ENCODE measurements around the gene FGFR1OP2. TPM values are rescaled to one million over a fixed set of nuclear protein-coding genes. Genes with fewer than 3 reads are reported as not detected.

FGFR1OP2 gene
- total RNA-seq, 1 donor from 2014 or later, result 36.5 TPM

DNA sequence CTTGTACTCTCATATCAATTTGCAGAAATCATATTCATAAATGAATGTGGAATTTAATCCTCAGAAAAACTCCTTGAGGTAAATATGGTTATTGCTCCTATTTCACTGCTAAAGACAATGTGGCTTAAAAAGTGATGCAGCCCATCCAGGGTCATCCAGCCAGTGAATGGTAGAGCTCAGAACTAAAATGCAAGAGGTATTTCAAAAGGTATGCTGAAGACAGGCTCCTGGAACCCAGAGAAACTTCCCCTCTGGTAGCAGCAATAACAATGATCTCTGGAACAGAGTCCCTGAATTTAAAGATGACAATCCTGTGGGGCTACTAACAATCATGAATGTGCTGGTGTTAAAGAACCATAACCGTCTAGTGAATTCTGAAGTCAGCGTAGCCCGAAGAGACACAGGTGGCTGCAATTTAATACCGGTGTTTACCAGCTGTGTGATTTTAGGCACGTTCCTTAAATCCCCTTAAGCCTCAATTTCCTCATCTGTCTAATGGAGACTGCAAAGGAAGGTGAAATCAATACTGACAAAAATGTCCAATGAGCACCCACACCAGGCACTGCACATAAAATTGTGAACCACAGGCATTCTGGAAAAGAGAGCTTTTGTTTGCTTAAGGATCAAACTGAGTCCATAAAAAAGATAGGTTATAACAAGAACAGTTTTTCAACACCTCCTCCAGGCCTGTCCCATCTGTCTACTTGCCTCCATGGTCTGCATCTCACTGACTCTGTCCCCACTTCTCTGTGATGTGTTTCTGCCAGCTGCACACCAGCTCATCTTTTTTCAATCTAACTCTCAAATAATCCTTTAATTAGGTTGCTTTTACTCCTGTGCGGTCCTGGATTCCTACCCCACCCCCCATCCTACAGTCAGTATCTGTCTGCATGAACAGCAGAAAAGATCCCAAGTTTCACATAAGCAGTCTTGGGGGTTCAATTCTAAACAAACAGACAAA is 65.4 kb downstream of the FGFR1OP2 start:
- no peak for DNase-seq (ENCODE audit: low spot score)

DNA sequence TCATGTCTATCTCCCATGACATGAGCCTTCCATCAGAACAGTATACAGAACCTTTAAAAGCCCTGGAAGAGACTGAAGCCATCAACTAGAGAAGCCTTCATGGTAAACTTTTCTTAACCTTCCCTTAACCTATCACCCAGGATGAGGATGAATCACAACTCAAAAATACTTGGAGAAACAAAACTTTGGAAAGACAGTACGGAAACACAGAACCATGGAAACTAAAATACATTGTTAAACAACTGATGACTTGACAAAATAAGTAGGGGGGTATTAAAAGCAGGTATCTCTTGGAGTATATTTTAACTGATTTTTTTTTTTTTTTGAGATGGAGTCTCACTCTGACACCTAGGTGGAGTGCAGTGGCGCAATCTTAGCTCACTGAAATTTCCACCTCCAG is 67.2 kb downstream of the FGFR1OP2 start:
- DNase-seq (ENCODE audit: low spot score), result no peak

DNA sequence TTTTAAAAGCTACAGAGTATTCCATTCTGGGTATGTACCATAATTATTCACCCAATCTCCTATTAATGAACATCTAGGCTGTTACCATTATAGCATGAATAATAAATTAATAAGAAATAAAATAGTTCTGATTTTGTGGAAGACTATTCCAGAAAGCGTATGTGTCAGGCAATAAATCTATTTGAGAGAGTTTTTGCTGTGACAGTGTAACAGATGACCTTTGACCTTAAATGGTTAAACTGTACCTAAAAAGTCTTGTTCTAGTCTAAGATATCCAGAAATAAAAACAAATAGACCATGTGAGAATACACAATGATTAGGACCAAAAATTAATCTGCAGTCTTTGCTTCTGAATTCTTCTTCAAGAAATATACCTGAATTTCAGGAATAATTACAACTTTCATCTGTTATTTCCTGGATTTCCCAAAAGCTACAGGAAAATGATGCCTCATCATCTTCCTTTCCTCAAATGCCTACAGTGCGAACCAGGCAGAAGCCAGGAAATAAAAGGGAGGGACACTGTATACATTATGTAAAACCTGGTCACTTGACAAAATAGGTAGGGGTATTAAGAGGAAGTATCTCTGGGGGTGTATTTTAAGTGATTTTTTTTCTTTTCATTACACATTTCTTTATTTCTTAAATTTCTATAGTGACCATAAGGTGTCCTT is 68.7 kb downstream of the FGFR1OP2 start:
- no peak for DNase-seq (ENCODE audit: low spot score)

DNA sequence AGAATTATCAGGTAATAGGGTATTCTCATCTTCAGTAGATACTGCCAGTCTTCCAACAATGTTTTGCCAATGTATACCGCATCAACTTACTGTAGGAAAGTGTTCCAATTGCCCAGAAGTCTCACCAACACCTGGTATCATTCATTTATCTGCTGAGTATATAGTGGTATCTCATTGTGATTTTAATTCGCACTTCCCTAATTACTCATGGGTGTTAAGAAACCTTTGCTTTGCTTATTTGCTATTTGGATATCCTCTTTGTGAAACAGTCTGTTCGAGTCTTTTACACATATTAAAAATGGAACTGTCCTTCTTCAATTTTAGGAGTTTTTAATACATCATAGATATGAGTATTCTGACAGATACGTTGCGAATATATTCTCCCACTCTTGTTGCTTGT is 69.8 kb downstream of the FGFR1OP2 start:
- no peak for DNase-seq (ENCODE audit: low spot score)

DNA sequence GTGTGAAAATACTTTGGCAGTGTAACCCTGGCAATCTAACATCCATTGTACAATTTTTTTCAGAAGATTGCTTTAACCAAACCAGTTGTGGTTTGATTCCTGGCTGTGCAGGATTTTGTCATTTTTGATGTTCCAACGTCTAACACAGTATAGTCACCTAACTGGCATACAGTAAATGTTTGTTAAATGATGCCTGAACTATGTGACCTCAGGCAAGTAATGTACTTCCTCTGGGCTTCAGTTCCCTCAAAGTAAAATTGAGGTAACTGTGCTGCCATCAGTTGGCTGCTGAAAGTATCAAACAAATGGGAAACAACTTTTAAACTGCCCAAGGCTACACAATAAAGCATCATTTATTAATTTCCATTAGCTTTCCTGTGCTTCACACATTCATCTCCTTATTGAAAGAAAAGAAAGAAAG is 71.6 kb downstream of the FGFR1OP2 start:
- DNase-seq (ENCODE audit: low spot score), result no peak

DNA sequence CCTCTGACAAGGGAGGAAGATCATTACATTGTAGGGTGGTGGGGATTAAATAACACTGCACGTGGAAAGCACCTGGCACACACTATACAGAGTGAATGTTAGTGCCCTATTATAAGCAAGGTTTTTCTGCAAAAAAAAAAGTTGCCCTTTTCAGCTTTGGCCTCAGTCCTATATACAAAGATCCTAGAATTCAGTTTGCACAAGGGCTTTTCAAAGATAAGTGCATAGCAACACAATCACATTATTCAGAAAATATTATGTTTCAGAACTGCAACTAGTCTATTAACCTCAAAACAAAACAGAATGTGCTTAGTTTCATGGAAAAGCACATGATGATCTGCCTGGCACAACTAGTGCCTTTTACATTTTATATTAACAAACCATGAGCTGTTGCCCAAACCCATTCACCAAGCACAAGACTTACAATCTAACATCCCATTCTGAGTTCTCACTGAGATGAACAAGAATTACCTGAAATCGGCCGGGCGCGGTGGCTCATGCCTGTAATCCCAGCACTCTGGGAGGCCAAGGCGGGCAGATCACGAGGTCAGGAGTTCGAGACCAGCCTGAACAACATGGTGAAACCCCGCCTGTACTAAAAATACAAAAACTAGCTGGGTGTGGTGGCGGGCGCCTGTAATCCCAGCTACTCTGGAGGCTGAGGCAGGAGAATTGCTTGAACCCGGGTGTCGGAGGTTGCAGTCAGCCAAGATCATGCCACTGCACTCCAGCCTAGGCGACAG is 74.1 kb downstream of the FGFR1OP2 start:
- no peak for DNase-seq (ENCODE audit: low spot score)

DNA sequence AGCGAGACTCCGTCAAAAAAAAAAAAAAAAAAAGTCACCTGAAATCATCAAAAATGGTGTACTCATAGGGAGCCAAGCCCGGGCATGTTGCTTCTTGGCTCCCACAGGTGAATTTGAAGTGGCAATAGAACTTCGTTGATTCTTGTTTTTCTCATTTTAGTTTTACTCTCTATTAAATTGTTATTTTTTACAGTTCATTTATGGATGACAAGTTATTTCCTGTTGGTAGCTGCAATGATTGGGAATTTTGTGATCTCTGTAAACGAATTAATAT is 74.6 kb downstream of the FGFR1OP2 start:
- DNase-seq (ENCODE audit: low spot score), result no peak

DNA sequence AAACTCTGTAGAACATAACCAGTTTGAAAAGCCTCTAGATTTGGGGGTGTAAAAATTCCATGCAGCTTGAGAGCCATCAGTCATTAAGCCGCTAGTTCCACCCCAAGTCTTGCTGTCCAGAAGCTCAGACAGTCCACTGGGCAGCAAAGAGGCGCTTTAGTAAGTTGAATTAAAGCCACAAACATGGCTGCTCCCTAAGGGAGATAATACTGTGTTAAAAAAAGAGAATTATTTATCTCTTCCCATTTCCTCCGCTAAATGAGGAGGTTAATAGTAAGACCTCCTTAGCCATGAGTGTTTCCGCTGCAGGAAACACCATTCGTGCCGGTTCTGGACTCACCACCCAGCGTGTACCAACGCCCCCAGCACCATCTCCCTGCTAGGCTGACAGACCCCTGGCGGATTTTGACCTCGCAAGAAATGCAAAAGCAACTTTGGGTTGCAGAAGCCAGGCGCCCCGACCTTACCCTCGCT is 75.4 kb downstream of the FGFR1OP2 start:
- no peak for DNase-seq (ENCODE audit: low spot score)

DNA sequence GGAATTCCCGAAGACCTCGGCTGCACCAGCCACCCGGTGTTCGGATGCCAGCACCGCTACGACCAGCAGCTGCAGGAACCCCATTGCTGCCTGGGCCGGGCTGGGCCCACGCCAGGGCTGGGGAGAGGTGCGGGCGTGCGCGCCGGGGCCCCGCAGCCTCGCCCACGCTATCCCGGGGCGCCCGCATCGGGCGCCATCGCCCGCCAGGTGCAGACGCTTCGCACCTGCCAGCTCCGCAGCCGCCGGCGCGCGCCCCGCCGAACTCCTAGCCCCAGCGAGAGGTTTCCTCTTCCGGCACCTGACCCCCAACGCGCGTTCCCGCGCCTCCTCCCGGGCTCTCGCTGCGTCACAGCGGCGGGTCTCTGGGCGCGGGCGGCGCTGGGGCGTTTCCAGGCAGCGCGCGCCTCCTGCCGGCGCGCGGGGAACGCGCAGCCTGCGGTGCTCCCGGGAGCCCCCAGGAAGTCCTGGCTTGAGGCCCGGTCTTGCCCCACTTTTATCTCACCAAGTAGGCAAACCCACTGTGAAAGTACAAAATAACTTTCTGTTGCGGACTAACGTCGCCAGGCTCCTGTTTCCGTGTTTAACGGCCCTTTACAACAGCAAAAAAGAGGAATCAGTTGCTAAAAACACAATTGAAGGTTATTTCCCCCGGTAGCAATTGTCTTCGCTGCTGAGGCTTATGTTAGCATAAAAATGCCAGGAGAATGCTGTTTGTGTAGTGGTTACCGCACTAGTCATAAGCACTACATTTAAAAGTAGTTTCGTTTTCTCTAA is 76.0 kb downstream of the FGFR1OP2 start, which contains the start of gene TM7SF3:
TM7SF3 (minus strand) TSS at position 300 of the 774 bp plus-strand sequence; CDS start at position 84, 216 bp downstream.
- peak; percentile 94 for DNase-seq (ENCODE audit: low spot score)

DNA sequence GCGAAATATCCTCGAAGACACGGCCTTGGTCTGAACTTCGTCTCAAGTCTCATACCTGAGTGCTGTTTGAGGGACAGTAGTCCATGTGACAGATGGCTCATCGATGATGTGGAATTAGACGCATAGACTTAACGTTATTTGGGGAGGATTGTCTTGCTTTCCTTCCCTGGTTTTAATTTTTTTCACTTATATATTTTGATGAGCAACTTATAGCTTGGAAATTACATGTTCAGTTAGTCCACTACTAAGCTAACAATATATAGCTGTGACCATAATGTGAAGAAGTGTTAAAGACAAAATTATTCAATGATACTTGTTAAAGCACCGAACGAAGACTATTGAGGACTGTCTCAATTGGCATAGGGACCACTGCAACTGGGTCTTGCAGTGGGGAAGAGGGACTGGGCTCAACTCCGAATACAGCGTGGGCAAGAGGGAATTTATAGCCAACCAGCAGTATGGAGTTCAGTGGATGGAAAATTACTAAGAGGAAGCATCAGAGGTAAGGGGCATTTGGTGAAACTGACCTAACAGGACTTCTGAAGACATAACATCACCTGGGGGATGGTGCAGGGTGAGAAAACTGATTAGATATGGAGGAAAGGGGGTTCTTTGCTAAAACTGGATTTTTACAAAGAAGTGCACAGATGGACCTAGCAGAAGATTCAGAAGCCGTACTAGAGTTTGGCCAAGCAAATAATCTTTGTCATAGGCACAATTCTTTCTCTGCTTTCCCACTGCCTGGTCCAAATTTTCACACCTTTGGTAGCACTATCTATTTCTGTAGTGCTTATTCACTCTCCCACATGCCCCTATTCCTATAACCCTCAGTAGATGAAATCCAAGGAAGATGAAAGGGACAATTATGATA is 76.8 kb downstream of the FGFR1OP2 start:
- no peak for DNase-seq (ENCODE audit: low spot score)

DNA sequence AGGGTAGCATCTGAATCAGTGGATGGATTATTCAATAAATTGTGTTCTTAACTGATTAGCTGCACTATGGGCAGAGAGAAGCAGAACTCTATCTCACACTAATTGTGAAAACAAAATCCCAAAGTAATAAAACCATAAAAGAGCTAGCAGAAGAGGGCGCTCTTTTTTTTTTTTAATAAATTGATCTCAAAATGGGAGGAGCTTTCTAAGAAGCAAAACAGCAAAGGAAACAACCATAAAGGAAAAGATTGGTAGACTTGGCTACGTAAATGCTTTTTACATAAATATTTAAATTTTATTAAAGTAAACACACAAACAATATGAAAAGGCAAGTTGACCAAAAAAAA is 77.4 kb downstream of the FGFR1OP2 start:
- DNase-seq (ENCODE audit: low spot score), result no peak

Other genes starting within 250 kb of the FGFR1OP2 start
- gene ITPR2, start 105.3 kb upstream of the FGFR1OP2 start, total RNA-seq, result 35.2 TPM
- 19.6 TPM for gene INTS13, start 489 bp upstream of the FGFR1OP2 start, total RNA-seq
- gene TM7SF3, start 75.9 kb downstream of the FGFR1OP2 start, total RNA-seq, result 92.9 TPM
- gene MED21, start 84.1 kb downstream of the FGFR1OP2 start, total RNA-seq, result 60.7 TPM
- gene C12orf71, start 144.1 kb downstream of the FGFR1OP2 start, total RNA-seq, result not detected

All from ureter (tissue), 1 donor.